Stimulated activated CD8-positive, alpha-beta memory T cell treated with anti-CD3 and anti-CD28 coated beads, Interleukin-4, amount 100 ng/mL, for 48 hours (primary cell): Measurements from ENCODE around the gene SSTR5.
"Not testable (repeated sequence)": the region's sequence is repeated elsewhere in the genome, so short reads cannot be mapped to it uniquely, and the experiment has no call there.

Source experiments
- DNase-seq: peaks from one replicate; pipeline ENCODE4 v3.0.0-alpha.2; 2020

SSTR5 gene

DNA sequence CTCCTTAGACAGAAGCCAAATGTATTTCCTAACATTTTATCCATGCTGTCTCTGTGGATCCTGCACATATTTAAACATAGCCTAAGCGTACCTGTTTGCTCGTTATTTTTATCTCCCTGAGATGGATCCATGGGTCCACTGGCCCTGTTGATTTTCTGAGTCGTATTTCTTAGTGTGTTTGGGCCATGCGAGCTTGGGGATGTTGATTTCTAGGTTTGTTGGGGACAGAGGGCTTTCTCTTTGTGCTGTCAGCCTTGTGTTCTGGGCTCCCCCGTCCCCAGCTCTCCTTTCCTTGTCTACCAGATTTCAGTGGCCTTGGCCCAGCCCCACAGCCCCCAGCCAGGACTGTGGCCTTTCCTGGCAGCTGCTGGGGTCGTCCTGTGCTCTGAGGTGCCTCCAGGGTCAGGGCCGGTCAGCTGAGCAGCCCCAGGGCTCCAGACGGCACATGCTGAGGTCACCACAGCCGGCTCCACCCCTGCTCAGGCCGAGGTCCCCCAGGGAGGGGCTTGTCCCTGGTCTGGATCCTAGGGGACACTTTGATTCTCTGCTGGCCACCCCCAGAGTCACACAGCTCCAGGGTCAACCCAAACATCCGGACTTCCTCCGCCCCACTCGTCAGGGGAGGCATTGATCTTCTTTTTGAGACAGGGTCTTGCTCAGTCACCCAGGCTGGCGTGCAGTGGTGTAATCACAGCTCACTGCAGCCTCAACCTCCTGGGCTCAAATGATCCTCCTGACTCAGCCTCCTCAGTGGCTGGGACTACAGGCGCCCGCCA, 4.4 kb downstream of the SSTR5 start:
- DNase-seq, result no peak

DNA sequence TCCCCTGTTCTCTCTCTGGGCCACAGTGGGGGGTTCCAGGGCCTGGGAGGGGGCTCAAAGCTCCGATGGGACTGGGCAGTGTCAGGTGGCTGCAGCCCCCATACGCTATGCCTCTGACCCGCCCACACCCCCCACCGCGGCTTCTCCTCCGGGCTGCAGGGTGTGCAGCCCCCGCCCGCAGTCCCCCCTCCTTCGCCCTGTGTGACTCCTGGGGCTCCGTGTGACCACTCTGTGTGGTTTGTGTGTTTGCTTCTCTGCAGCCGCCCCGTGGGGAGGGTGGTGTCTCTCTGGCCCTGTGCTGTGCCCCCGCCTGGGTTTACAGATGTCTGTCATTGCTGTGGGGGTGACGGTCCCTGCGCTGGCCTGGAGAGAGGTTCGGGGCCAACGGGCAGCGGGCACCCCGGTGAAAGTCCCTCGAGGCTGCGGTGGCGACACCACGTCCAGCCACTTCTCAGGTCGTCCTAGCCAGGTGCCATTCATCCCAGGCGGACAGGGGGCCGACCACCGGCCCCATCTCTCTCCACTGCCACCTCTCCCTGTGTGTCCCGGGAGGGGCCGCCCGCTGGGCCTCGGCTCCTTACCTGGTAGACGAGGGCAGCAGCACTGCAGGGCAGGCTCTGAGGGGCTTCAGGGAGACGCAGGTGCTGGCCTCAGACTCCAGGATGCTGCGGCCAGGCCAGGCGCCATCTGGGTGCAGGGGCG, 5.5 kb downstream of the SSTR5 start:
- no peak for DNase-seq

DNA sequence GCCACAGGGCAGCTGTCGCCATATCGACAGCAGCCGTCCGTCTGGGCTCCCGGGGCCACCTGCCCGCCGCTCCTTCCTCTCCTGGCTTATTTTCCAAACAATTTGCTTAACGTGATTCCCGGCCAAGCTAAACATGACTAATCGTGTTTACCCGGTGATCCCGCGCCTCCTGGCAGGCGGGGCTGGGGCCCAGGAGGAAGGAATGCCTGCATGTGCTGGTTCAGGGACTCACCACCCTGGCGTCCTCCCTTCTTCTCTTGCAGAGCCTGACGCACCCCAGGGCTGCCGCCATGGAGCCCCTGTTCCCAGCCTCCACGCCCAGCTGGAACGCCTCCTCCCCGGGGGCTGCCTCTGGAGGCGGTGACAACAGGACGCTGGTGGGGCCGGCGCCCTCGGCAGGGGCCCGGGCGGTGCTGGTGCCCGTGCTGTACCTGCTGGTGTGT, 6.1 kb downstream of the SSTR5 start:
- no peak for DNase-seq

DNA sequence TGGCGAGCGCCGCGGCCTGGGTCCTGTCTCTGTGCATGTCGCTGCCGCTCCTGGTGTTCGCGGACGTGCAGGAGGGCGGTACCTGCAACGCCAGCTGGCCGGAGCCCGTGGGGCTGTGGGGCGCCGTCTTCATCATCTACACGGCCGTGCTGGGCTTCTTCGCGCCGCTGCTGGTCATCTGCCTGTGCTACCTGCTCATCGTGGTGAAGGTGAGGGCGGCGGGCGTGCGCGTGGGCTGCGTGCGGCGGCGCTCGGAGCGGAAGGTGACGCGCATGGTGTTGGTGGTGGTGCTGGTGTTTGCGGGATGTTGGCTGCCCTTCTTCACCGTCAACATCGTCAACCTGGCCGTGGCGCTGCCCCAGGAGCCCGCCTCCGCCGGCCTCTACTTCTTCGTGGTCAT, 6.8 kb downstream of the SSTR5 start:
- no peak for DNase-seq

DNA sequence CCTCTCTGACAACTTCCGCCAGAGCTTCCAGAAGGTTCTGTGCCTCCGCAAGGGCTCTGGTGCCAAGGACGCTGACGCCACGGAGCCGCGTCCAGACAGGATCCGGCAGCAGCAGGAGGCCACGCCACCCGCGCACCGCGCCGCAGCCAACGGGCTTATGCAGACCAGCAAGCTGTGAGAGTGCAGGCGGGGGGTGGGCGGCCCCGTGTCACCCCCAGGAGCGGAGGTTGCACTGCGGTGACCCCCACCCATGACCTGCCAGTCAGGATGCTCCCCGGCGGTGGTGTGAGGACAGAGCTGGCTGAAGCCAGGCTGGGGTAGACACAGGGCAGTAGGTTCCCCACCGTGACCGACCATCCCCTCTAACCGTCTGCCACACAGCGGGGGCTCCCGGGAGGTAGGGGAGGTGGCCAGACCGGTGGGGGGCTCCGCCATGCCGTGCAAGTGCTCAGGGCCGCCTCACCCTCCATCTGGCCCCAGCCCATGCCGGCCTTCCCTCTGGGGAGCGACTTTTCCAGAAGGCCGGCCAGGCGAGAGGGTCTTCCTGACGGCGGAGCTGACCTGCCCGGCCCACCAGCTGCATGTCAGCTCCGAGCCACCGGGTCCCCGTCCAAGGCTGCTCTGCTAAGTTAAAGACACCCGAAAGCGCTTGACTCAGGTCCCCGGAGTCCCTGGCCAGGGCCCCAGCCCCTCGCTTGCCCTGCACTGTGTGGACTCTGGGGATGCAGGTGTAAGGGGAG, 7.4 kb downstream of the SSTR5 start:
- DNase-seq, result no peak

DNA sequence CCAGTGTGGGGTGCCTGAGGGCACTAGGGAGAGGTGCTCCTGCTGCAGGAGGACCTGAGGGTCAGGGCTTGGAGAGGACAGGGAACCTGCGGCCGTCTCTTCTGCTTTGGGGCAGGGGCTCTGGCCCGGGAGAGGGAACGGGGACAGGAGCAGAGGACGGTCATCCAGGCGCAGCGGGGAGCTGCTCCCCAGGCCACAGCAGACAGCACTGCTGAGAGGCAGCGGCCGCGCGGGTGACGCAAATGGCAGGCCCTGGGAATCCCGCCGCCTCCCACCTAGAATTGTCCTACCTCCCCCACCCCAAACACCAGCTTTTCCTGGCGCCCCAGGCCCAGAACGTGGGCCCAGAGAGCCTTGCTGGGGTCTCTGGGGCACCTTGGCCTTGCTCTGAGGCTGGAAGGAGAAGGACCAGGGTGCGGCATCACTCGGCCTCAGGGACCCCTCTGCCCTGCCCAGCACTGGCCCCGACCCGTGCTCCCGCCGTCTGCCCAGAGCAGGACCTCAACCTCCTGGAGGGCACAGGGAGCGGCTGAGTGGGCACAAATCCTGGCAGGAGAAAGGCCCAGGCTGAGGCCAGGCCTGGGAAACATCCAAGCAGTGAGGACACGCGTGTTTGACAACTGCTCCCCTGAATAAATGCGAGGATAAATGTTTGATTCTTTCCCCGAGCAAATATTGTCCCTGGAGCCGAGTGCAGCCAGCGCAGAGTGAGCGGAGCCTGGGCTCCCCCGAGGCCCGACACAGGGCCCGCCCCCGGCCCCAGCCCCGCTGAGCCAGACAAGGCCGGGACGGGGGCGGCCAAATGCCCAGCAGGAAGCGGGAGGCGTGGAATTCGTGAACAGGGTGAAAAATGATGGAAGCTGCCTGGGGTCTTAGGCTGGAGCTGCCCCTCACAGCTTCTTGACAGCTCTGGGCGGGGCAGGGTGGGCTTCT, 8.5 kb downstream of the SSTR5 start:
- DNase-seq, result no peak

DNA sequence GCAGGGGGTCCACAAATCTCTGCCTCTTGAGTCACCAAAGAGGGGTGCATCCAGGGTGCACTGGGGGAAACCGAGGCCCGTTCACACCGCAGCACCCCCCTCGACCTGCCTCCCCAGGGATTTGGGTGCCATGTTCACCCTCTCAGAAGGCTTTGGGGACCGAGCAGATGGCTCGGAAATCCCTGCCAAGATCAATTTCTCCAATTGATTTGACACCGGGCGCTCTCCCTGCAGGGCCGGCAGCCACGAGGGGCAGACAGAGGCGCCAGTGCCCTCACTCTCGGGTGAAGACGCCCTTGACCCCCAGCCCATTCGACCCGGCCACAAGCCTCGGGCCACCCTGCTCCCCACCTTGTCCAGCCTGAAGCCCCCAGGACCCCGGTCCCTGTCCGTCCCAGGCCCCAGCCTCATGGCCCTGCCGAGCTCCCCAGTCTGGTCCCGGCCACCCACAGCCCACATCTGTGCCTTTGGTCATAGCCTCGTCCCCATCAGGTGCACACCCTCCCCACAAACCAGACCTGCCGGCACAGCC, 9.3 kb downstream of the SSTR5 start:
- DNase-seq, result no peak

DNA sequence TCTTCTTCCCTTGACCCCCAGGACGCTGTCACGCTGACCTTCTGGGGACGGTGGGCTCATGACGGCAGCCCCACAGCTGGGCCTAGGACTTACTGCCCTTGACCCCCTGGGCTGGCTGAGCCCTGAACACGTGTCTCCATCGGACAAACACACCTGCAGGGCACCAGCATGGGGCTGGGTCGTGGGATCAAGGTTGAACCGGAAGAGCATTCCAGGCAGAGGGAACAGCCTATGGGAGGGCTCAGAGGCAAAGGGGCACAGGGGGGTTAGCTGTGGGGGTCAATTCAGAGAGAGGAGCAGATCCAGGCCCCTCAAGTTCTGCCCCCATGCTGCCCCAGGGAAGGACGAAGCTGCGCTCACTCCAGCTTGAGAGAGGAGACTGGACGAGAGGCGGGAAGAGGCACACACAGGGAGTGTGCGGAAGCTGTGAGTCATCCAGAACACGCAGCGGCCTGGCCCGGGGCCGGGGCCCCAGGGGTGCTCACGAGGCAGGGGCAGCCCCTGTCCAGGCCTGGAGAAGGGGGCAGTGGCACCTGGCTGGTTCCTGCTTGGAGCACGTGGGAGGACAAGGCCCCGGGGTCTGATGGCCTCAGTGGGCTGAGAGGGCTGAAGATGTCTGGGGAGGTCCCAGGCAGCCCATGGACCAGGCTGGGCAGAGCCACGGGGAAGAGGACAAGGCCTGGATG, 9.9 kb downstream of the SSTR5 start:
- DNase-seq, result no peak

DNA sequence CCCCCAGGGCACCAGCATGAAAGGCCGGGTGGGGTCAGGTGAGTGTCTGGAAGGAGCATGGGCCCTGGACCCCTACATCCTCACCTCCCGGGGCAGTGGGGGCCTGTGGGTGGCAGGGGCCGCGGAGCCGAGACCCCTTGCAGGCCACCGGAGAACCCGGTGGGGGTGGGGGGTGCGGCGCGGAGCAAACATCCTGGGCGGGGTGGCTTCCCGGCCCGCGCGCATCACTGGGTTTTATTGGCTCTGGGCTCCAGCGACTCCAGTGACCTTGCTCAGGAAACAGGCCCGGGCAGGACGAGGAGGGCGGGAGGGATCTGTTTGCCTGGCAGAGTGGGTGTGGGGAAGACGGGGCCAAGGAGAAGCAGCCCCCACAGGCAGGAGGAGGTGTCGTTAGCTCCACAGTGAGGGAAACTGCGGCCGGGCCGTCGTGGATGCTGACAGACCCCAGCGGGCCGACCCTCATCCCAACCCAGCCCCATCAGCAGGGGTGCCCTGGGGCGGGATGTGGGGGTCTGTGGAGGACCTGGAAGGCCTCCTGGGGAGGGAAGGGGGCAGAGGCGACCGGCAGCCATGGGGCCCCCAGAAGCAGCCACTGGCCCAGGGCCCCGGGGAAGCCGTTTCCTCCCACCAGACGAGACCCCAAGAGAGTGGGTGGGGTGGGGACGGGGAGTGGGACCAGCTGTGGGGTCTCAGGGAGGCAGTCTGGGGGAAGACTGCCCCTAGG, 10.6 kb downstream of the SSTR5 start:
- no peak for DNase-seq

DNA sequence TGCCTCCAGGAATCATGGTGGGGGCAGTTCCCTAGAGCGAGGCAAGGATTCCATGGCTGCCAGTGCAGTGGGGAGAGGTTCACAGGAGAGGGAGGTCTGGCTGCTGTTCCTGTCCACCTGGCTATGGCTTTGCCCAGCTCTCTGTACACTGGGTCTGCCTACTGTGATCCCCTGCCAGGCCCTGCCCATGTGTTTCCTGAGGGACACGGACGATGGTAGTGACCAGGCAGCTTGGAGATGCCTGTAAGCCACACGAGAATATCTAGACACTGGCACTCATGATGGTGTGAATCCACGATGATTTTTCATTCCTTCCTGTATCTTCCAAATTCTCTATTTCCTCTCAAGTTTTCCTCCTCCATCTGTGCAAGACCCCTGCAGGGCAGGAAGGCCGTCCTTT, 12.4 kb downstream of the SSTR5 start:
- DNase-seq, result no peak

DNA sequence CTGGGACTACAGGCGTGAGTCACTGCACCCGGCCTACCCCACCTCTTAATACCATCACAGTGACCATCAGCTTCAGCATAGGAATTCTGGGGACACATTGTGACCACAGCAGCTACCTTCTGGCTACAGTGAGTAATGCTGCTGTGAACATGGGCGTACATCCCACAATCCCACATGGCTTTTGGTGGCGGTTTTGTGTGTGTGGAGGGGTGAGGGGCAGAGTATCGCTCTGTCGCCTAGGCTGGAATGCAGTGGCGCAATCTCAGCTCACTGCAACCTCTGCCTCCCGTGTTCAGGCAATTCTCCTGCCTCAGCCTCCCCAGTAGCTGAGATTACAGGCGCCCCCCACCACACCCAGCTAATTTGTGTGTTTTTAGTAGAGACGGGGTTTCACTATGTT, 13.9 kb downstream of the SSTR5 start:
- DNase-seq, result not testable (repeated sequence)

DNA sequence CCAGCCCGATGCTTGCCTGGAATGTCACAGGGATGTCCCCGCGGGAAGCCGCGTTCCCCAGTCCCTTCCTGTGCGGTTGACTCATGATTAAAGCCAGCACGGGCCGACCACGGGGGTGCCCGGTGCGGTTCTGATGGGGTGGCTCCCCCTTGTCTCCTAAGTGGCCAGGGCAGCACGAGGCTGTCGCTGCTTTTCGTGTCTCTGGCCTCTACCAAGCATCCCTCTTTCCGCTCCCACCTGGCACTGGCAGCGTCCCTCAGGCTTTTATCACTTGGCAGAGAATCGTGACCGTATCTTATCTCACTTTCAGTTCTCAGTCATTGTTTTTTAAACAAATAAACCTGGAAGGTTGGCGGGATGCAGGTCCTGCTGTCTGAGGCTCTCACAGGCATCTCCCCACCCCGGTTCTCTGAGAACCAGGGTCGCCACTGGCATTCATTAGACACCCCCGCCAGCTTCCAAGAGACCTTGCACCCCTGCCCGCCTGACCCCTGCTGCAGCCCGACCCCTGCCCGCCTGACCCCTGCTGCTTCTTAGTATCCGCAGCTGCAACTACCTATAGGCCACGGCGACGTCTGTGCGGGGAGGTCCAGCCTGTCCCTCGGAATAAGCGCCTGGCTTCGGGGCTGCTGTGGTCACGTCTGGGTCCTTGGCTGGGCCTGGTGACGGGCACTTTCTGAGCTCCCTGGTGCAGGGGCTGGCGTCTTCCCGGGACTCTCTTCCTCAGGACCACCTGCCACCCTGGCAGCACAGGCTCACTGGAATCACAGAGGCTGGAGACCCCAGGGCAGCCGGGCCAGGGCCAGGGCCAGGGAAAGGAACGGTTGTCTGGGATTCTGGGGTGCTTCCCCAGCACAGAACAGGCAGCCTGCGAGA, 16.0 kb downstream of the SSTR5 start:
- no peak for DNase-seq

DNA sequence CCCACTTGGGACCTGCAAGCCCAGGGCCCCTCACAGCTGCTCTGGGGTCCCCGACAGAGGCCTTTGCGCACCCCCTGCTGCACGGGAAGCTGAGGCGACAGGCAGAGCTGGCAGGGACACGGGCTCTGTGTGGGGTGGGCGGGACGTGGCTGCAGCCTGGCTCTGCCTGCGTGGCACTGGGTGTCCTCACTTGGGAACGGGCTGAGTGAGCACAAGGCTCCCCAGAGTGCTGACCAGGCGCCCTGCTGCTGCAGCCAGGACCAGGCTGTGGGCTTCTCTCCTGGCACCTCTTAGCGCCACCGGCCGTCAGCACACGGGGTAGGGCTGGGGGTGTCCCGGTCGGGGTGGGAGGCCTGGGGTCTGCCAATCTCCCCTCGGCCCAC, 16.9 kb downstream of the SSTR5 start:
- DNase-seq, result no peak

DNA sequence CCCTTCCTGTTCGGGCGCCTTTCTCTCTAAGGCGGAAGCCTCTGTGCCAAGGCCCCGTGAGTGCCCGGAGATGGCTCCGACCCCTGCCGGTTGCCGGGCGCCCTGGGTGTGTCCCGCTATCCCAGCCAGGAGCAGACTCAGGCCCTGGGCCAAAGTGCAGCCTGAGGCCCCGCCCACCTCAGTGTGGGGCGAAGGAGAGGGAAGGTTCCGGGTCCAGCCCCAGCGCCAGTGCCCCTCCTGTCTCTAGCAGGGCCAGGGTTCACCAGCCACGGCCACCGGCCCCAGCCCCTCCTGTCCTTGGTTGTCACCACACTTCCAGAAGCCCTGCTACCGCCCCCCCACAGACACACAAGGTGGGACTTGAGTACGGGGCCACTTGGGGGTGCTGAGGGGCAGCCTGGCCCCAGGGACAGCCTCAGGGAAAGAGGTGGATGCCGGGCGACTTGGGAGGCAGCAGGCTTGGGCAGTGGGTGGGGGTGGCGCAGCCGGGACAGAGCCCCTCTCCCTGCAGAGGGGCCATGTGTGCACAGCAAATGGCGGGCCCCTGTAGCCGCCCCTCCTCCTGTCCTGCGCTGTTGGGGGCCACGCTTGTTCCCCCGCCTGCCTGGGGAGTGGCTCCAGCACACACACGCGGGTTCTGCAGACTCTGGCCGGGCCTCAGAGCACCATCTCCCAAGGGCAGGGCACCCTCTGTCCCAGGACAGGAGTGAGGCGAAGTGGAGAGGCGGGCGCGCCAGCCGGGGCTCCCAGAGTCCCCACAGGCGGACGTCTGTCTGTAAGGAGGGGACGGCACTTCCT, 17.5 kb downstream of the SSTR5 start:
- no peak for DNase-seq

DNA sequence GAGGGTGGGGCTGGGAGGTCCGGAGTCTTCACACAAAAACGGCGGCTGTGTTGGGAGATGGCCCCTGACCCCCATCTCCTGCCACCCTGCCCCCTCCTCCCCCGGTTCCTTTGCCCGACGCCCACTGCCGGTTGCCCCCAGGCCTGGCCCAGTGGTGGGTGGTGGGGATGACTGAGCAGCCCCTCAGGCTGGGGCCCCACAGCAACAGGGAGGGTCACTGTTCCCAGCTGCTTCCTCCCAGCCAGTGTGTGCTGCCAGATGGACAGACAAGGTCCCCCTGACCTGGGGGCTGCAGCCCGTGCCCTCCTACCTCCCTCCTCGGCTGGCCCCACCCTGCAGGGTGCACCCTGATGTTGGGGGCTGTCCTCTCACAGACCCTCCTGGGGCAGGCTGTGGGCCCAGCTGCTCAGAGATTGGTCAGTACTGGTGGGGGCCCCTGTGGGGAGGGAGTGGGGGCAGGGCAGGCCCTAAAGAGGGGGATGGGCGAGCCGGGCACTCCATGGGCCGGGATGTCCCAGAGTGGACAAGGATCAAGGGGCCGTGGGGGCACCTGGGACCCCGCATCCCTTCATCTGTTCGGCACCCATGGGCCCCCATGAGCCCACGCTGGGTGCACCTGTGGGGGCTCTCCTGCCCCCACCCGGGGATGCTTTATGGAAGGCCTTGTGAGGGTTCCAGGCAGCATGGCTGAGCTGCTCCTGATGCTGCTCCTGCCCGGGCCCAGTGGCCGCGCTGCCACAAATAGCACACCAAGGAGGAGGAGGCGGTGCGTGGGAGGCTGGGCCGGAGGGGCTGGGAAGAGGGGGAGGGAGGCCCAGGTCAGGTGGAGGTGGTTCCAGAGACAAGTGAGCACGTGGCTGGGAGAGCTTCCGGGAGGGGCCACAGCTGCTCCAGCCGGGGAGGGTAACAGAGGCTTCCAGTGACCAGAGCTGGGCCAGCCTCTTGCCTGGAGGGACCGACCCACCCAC, 18.4 kb downstream of the SSTR5 start:
- DNase-seq, result no peak

DNA sequence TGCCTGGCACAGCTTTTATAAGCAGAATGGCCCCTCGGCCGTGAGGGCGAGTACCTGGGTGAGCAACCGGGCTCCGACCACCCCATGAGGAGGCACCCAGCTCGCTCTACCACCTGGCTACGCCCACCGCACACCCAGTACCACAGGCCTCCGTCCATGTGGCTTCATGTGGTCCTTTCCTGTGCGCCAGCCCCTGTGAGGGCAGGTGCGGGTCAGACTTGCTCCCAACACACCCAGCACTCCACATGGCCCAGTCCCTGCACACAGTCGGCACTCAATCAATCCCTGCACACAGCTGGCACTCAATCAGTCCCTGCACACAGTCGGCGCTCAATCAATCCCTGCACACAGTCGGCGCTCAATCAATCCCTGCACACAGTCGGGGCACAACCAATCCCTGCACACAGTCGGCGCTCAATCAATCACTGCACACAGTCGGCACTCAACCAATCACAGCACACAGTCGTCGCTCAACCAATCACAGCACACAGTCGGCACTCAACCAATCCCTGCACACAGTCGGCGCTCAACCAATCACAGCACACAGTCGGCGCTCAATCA, 19.5 kb downstream of the SSTR5 start:
- DNase-seq, result no peak

DNA sequence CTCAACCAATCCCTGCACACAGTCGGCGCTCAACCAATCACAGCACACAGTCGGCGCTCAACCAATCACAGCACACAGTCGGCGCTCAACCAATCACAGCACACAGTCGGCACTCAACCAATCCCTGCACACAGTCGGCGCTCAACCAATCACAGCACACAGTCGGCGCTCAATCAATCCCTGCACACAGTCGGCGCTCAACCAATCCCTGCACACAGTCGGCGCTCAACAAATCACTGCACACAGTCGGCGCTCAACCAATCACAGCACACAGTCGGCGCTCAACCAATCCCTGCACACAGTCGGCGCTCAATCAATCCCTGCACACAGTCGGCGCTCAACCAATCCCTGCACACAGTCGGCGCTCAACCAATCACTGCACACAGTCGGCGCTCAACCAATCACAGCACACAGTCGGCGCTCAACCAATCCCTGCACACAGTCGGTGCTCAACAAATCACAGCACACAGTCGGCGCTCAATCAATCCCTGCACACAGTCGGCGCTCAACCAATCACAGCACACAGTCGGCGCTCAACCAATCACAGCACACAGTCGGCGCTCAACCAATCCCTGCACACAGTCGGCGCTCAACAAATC, 20.2 kb downstream of the SSTR5 start:
- DNase-seq, result not testable (repeated sequence)
